PC-9 (cell line): ENCODE data around the gene ZNF581. TPM values are rescaled to one million over a fixed set of nuclear protein-coding genes. Genes with fewer than 3 reads are reported as not detected.

Source experiments
- BruUV-seq: library from RNA; stranded (reverse); fragments of 400-500 nt; replicated peaks from 2 replicates; lab custom pipeline; 2021; lab: Mats Ljungman, UMichigan
- CTCF ChIA-PET: fragments of 300-600 bp; sonication (Branson Sonifier 250); formaldehyde crosslinking; loops from one replicate; lab custom pipeline; 2022; ENCODE audit warnings: antibody characterized with exemption; lab: Charles Lee
- POLR2A ChIA-PET: fragments of 300-600 bp; sonication (Branson Sonifier 250); formaldehyde crosslinking; loops from one replicate; lab custom pipeline; 2022; ENCODE audit warnings: antibody characterized with exemption; ENCODE audit not compliant: unreplicated experiment; lab: Charles Lee
- DNase-seq, 2 experiments: peaks; one replicate each; pipeline versions ENCODE4 v3.0.0 to v3.0.0-alpha.2; 2015 to 2022; ENCODE audit warnings: mixed read lengths in 1 of 2
- H2AFZ ChIP-seq: fragments of 200-600 bp; sonication (generic); 2 replicates; pipeline ENCODE4 v1.8.1; 2017; ENCODE audit warnings: antibody characterized with exemption
- H3F3A ChIP-seq: fragments of 200-600 bp; sonication (generic); 2 replicates; pipeline ENCODE4 v1.8.1; 2017; ENCODE audit warnings: antibody characterized with exemption, mild to moderate bottlenecking, low read depth; ENCODE audit not compliant: insufficient read depth
- H3K27ac ChIP-seq: fragments of 200-600 bp; sonication (generic); 2 replicates; pipeline ENCODE4 v1.6.1; 2016; ENCODE audit warnings: mixed run types
- H3K27me3 ChIP-seq: fragments of 200-600 bp; sonication (generic); 2 replicates; pipeline ENCODE4 v1.6.1; 2016; ENCODE audit warnings: low read depth, mixed run types; ENCODE audit not compliant: insufficient read depth
- H3K36me3 ChIP-seq: fragments of 200-600 bp; sonication (generic); 2 replicates; pipeline ENCODE4 v1.6.1; 2016; ENCODE audit warnings: low read depth, mixed run types
- H3K4me1 ChIP-seq: fragments of 200-600 bp; sonication (generic); replicated peaks from 2 replicates; pipeline ENCODE4 v1.6.1; 2016; ENCODE audit warnings: mixed run types; ENCODE audit not compliant: insufficient read depth
- H3K4me2 ChIP-seq: fragments of 200-600 bp; sonication (generic); 2 replicates; pipeline ENCODE4 v1.6.1; 2017; ENCODE audit warnings: mixed run types
- H3K4me3 ChIP-seq: fragments of 200-600 bp; sonication (generic); 2 replicates; pipeline ENCODE4 v1.6.1; 2016; ENCODE audit warnings: mixed run types
- H3K79me2 ChIP-seq: fragments of 200-600 bp; sonication (generic); 2 replicates; pipeline ENCODE4 v1.6.1; 2017; ENCODE audit warnings: low read depth, mixed run types
- H3K9me2 ChIP-seq: fragments of 200-600 bp; sonication (generic); 2 replicates; pipeline ENCODE4 v1.8.1; 2017; ENCODE audit warnings: mild to moderate bottlenecking; ENCODE audit not compliant: insufficient read depth
- H3K9me3 ChIP-seq: fragments of 200-600 bp; sonication (generic); 2 replicates; pipeline ENCODE4 v1.8.1; 2016; ENCODE audit warnings: low read depth; ENCODE audit not compliant: insufficient read depth
- H4K20me1 ChIP-seq: fragments of 200-600 bp; sonication (generic); 2 replicates; pipeline ENCODE4 v1.8.1; 2017; ENCODE audit not compliant: insufficient read depth
- EZH2 ChIP-seq: fragments of 200-600 bp; sonication (generic); IDR thresholded peaks from 2 replicates; pipeline ENCODE4 v1.8.0; 2017; ENCODE audit warnings: antibody characterized with exemption, low read depth
- intact Hi-C: fragments of 100-400 bp; cut with micrococcal nuclease; formaldehyde crosslinking; loops from one replicate; pipeline ENCODE4 v1.10.0; 2022; ENCODE audit not compliant: unreplicated experiment
- total RNA-seq: library from RNA; stranded (reverse); gene quantifications from 2 replicates; pipeline ENCODE4 v1.2.3, GENCODE V29; 2021
- TF ChIP-seq, protein P1 (sequence below): fragments of 200-600 bp; sonication (generic); conservative IDR thresholded peaks from 2 replicates; pipeline ENCODE4 v1.6.1; 2017; ENCODE audit warnings: mixed run types, antibody characterized with exemption, mild to moderate bottlenecking, moderate library complexity

Gene ZNF581
- total RNA-seq, 1 experiment from 2014 or later: 53.5 TPM

DNA sequence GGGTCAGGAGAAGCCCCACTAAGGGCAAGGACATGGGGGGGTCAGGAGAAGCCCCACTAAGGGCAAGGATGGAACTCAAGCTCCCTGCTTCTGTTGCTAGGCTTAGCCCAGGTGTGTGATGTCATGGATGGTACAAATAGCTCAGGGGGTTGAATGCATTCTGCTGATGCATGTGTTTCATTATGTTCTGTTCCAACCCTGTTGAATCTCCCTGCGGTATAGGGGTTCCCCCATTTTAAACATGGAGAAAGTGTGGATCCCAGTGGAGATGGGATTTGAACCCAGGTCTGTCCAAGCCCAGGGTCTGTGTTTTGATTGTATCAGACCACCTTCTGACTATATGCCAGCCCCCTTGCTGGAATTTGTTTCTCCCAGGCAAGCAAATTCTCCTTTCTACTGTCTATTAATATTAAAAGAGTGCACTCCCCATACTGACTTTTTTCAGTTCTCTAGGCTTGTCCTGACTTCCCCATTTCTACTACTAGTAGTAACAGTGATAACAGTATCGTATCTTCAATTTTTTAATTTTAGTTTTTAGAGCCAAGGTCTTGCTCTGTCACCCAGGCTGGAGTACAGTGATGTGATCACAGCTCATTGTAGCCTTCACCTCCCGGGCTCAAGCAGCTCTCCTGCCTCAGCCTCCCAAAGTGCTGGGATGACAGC is 31.3 kb upstream of the ZNF581 start:
- POLR2A ChIA-PET: no interaction called here

DNA sequence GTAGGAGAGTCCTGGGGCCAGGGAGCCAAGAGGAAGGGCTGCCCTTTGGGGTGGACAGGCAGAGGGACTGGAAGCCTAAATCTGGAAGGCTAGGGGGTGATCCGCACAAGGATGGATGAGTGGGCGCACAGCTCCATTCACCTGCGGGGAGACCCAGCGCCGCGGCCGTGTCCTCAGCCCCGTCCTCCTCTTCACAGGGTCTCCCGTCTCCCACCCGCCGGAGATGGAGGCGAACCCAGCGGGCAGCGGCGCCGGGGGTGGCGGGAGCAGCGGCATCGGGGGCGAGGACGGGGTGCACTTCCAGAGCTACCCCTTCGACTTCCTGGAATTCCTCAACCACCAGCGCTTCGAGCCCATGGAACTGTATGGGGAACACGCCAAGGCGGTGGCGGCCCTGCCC is 30.1 kb upstream of the ZNF581 start:
- H3F3A ChIP-seq: peaks cover 28% of the 10 kb centered on the region; the same call in 1 of the 2 replicates
- no peak overlapping the region for H3K27ac ChIP-seq
- peaks cover 17% of the 10 kb centered on the region for H3K79me2 ChIP-seq
- no TSS peak for BruUV-seq
- H4K20me1 ChIP-seq: peaks cover 30% of the 10 kb centered on the region
- no peak overlapping the region for H3K4me3 ChIP-seq
- ChIA-PET CTCF (no interaction called here), POLR2A (no interaction called here)
- H3K9me2 ChIP-seq: no peaks in the 10 kb centered on the region
- no peaks in the 10 kb centered on the region for H3K4me1 ChIP-seq
- no peak overlapping the region for H2AFZ ChIP-seq
- H3K27me3 ChIP-seq: no peaks in the 10 kb centered on the region
- TF ChIP-seq, protein P1, sequence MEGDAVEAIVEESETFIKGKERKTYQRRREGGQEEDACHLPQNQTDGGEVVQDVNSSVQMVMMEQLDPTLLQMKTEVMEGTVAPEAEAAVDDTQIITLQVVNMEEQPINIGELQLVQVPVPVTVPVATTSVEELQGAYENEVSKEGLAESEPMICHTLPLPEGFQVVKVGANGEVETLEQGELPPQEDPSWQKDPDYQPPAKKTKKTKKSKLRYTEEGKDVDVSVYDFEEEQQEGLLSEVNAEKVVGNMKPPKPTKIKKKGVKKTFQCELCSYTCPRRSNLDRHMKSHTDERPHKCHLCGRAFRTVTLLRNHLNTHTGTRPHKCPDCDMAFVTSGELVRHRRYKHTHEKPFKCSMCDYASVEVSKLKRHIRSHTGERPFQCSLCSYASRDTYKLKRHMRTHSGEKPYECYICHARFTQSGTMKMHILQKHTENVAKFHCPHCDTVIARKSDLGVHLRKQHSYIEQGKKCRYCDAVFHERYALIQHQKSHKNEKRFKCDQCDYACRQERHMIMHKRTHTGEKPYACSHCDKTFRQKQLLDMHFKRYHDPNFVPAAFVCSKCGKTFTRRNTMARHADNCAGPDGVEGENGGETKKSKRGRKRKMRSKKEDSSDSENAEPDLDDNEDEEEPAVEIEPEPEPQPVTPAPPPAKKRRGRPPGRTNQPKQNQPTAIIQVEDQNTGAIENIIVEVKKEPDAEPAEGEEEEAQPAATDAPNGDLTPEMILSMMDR: no peak
- TF ChIP-seq EZH2: no peak
- no peak for DNase-seq
- no peak overlapping the region for H3K4me2 ChIP-seq
- peaks cover 15% of the 10 kb centered on the region; the same call in 1 of the 2 replicates for H3K36me3 ChIP-seq
- H3K9me3 ChIP-seq: no peaks in the 10 kb centered on the region
- intact Hi-C loops: no loop called here

More for the DNA sequence above, 31.3 kb upstream of the ZNF581 start:
- Histone ChIP-seq H3K4me1 (no peaks in the 10 kb centered on the region; the same call in 1 of the 2 replicates), H3K9me2 (no peaks in the 10 kb centered on the region), H3K27ac (no peak overlapping the region), H3K36me3 (peaks cover 12% of the 10 kb centered on the region; the same call in 1 of the 2 replicates), H3K27me3 (no peaks in the 10 kb centered on the region), H3K9me3 (no peaks in the 10 kb centered on the region), H3K4me3 (no peak overlapping the region), H3K4me2 (no peak overlapping the region), H3K79me2 (peaks cover 27% of the 10 kb centered on the region), H2AFZ (no peak overlapping the region), H4K20me1 (peaks cover 43% of the 10 kb centered on the region), H3F3A (peaks cover 25% of the 10 kb centered on the region; the same call in 1 of the 2 replicates)
- no TSS peak for BruUV-seq
- DNase-seq: peak in 1 of 2 experiments; percentile 33
- intact Hi-C loops: no loop called here
- TF ChIP-seq, protein P1: no peak
- no peak for TF ChIP-seq EZH2
- CTCF ChIA-PET: no interaction called here

DNA sequence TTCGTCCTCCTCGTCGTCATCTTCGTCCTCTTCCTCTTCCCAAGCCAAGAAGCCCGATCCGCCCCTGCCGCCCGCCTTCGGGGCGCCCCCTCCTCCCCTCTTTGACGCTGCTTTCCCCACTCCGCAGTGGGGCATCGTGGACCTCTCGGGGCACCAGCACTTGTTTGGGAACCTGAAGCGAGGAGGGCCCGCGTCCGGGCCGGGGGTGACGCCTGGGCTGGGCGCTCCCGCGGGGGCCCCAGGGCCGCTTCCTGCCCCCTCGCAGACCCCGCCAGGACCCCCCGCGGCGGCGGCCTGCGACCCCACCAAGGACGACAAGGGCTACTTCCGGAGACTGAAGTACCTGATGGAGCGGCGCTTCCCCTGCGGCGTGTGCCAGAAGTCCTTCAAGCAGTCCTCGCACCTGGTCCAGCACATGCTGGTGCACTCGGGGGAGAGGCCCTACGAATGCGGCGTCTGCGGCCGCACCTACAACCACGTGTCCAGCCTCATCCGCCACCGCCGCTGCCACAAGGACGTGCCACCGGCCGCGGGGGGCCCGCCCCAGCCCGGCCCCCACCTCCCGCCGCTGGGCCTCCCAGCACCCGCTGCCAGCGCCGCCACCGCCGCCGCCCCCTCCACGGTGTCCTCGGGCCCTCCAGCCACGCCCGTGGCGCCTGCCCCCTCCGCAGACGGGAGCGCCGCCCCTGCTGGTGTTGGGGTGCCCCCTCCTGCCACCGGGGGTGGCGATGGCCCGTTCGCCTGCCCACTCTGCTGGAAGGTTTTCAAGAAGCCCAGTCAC is 29.3 kb upstream of the ZNF581 start:
- Histone ChIP-seq H3K36me3 (peaks cover 9% of the 10 kb centered on the region; the same call in 1 of the 2 replicates), H3K4me3 (no peak overlapping the region), H3K27me3 (no peaks in the 10 kb centered on the region), H3K4me2 (no peak overlapping the region), H3K9me3 (no peaks in the 10 kb centered on the region), H3F3A (peaks cover 30% of the 10 kb centered on the region; the same call in 1 of the 2 replicates), H2AFZ (no peak overlapping the region), H3K27ac (no peak overlapping the region), H3K4me1 (no peaks in the 10 kb centered on the region), H4K20me1 (peaks cover 23% of the 10 kb centered on the region), H3K79me2 (peaks cover 9% of the 10 kb centered on the region), H3K9me2 (no peaks in the 10 kb centered on the region)
- TF ChIP-seq, protein P1: no peak
- no peak for TF ChIP-seq EZH2
- BruUV-seq: no TSS peak
- ChIA-PET CTCF (no interaction called here), POLR2A (no interaction called here)
- no peak for DNase-seq
- intact Hi-C loops: no loop called here
